ENCODE measurements around the gene CCDC192. TPM values are rescaled to one million over a fixed set of nuclear protein-coding genes. Genes with fewer than 3 reads are reported as not detected.

CCDC192 gene
- total RNA-seq, 1 experiment from 2014 or later, result 0.52 TPM

- TF ChIP-seq, protein P1, sequence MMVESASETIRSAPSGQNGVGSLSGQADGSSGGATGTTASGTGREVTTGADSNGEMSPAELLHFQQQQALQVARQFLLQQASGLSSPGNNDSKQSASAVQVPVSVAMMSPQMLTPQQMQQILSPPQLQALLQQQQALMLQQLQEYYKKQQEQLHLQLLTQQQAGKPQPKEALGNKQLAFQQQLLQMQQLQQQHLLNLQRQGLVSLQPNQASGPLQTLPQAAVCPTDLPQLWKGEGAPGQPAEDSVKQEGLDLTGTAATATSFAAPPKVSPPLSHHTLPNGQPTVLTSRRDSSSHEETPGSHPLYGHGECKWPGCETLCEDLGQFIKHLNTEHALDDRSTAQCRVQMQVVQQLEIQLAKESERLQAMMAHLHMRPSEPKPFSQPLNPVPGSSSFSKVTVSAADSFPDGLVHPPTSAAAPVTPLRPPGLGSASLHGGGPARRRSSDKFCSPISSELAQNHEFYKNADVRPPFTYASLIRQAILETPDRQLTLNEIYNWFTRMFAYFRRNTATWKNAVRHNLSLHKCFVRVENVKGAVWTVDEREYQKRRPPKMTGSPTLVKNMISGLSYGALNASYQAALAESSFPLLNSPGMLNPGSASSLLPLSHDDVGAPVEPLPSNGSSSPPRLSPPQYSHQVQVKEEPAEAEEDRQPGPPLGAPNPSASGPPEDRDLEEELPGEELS (CRISPR knock-in tag; IDR thresholded peaks at IDR 0.05), result no peak
Measured at GRCh38 chr5:127867022-127867783, 164.0 kb downstream of the CCDC192 start (continued).

- Mint-ChIP-seq H3K36me3 (no peaks in the 10 kb centered on the region), H3K9me3 (no peaks in the 10 kb centered on the region), H3K4me1 (no peaks in the 10 kb centered on the region), H3K4me3 (no peak overlapping the region), H3K27me3 (ENCODE audit: low read depth) (no peaks in the 10 kb centered on the region), H3K27ac (no peak overlapping the region)
- ATAC-seq (no peak; the same call in 1 of the 2 replicates), DNase-seq (ENCODE audit: low spot score) (no peak)
- ChIA-PET CTCF (interaction anchor here (1.3 to 2.4 kb wide), 2 partner anchors 307 to 330 kb away, joined by 5 to 6 read pairs; no protein-coding TSS in a partner anchor), POLR2A (no interaction called here)
- TF ChIP-seq, protein P2, sequence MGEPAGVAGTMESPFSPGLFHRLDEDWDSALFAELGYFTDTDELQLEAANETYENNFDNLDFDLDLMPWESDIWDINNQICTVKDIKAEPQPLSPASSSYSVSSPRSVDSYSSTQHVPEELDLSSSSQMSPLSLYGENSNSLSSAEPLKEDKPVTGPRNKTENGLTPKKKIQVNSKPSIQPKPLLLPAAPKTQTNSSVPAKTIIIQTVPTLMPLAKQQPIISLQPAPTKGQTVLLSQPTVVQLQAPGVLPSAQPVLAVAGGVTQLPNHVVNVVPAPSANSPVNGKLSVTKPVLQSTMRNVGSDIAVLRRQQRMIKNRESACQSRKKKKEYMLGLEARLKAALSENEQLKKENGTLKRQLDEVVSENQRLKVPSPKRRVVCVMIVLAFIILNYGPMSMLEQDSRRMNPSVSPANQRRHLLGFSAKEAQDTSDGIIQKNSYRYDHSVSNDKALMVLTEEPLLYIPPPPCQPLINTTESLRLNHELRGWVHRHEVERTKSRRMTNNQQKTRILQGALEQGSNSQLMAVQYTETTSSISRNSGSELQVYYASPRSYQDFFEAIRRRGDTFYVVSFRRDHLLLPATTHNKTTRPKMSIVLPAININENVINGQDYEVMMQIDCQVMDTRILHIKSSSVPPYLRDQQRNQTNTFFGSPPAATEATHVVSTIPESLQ (CRISPR knock-in tag; IDR thresholded peaks at IDR 0.05), result no peak
- TF ChIP-seq HMGA2 (CRISPR knock-in tag; IDR thresholded peaks at IDR 0.05) (no peak), ESRRA (CRISPR knock-in tag; IDR thresholded peaks at IDR 0.05; ENCODE audit: borderline replicate concordance) (no peak), JUN (CRISPR knock-in tag; IDR thresholded peaks at IDR 0.05) (no peak), RORB (CRISPR knock-in tag; IDR thresholded peaks at IDR 0.05) (no peak), SMAD4 (CRISPR knock-in tag; IDR thresholded peaks at IDR 0.05) (no peak)
- TF ChIP-seq, protein P3, sequence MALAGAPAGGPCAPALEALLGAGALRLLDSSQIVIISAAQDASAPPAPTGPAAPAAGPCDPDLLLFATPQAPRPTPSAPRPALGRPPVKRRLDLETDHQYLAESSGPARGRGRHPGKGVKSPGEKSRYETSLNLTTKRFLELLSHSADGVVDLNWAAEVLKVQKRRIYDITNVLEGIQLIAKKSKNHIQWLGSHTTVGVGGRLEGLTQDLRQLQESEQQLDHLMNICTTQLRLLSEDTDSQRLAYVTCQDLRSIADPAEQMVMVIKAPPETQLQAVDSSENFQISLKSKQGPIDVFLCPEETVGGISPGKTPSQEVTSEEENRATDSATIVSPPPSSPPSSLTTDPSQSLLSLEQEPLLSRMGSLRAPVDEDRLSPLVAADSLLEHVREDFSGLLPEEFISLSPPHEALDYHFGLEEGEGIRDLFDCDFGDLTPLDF (CRISPR knock-in tag; IDR thresholded peaks at IDR 0.05), result no peak
- TF ChIP-seq, protein P4, sequence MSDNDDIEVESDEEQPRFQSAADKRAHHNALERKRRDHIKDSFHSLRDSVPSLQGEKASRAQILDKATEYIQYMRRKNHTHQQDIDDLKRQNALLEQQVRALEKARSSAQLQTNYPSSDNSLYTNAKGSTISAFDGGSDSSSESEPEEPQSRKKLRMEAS (CRISPR knock-in tag; IDR thresholded peaks at IDR 0.05), result no peak
- TF ChIP-seq, protein P5, sequence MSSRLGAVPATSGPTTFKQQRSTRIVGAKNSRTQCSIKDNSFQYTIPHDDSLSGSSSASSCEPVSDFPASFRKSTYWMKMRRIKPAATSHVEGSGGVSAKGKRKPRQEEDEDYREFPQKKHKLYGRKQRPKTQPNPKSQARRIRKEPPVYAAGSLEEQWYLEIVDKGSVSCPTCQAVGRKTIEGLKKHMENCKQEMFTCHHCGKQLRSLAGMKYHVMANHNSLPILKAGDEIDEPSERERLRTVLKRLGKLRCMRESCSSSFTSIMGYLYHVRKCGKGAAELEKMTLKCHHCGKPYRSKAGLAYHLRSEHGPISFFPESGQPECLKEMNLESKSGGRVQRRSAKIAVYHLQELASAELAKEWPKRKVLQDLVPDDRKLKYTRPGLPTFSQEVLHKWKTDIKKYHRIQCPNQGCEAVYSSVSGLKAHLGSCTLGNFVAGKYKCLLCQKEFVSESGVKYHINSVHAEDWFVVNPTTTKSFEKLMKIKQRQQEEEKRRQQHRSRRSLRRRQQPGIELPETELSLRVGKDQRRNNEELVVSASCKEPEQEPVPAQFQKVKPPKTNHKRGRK (CRISPR knock-in tag; IDR thresholded peaks at IDR 0.05; ENCODE audit: borderline replicate concordance), result no peak
Measured at GRCh38 chr5:127870914-127871313, 167.7 kb downstream of the CCDC192 start.

GRCh38 chr5:127871503-127872153 is 168.4 kb downstream of the CCDC192 start:
- H3K36me3 Mint-ChIP-seq, result no peaks in the 10 kb centered on the region
- POLR2A ChIA-PET, result no interaction called here
- CTCF ChIA-PET, result interaction anchor here (0.7 to 2.4 kb wide), 3 partner anchors 308 to 330 kb away, joined by 3 to 6 read pairs (median 5); no protein-coding TSS in a partner anchor
- no peaks in the 10 kb centered on the region for H3K27me3 Mint-ChIP-seq (ENCODE audit: low read depth)
- no peak for DNase-seq (ENCODE audit: low spot score)
- TF ChIP-seq GABPB1 (CRISPR knock-in tag; IDR thresholded peaks at IDR 0.05), result no peak
- TF ChIP-seq SOX15 (CRISPR knock-in tag; IDR thresholded peaks at IDR 0.05), result no peak
- TF ChIP-seq ZBTB21 (CRISPR knock-in tag; IDR thresholded peaks at IDR 0.05; ENCODE audit: borderline replicate concordance), result no peak
- no peak for ATAC-seq
- H3K9me3 Mint-ChIP-seq, result no peaks in the 10 kb centered on the region
- H3K4me3 Mint-ChIP-seq, result no peak overlapping the region
- no peak overlapping the region for H3K27ac Mint-ChIP-seq
- no peaks in the 10 kb centered on the region for H3K4me1 Mint-ChIP-seq

All from WTC11 (cell line).